ENCODE data around the gene MGAT3.
A peak's percentile ranks its signal among the peaks of the same experiment; 100 is the strongest.

Gene MGAT3

DNA sequence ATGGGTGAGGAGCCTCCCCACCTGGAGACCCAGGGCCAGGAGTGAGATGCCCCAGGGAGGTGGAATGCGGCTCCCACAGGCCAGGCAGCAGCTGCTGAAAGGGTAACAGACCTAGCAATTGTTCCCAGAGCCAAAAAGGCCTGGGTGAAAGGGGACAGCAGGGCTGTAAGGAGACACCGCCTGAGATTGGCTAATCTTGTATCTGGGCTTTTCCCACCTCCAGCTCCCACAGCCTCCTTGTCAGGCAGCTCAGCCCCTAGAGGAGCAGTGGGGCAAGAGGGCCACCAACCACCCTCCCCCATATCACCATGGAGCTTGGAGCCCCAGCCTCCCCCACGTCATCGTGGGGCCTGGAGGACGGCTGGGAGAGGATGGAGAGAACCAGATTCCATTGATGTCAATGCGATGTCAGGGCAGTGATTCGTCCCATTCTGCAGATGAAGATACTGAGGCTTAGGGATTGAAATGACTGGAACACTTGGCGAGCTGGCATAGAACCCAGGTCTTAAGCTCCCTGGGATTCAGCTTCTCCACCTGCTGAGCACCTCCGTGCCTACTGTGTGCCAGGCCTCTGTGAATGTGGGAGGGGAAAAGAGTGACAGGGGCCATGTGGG is 2.9 kb upstream of the MGAT3 start:
- no peak for DNase-seq

DNA sequence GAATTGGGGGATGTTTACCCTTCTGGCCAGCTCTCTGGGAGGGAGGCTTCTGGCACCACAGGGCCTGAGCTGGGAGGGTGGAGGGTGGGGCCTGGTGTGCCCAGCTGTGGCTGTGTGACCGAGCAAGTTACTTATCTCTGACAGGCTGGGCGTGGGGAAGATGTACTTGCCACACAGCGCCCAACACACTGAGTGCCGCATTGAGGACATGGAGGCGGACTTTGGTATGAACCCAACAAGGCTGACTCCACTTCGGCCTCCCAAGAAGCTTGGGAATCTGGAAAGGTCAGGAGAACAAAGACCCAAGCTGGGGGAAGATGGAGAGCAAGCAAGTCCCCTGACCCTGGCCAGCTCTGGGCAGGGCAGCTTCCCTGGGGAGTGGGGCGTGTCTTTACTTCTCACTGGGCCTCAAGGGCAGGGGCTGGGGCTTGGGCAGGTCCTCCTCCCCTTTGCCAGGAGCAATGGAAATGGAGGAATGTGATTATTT is 2.4 kb upstream of the MGAT3 start:
- DNase-seq = no peak

DNA sequence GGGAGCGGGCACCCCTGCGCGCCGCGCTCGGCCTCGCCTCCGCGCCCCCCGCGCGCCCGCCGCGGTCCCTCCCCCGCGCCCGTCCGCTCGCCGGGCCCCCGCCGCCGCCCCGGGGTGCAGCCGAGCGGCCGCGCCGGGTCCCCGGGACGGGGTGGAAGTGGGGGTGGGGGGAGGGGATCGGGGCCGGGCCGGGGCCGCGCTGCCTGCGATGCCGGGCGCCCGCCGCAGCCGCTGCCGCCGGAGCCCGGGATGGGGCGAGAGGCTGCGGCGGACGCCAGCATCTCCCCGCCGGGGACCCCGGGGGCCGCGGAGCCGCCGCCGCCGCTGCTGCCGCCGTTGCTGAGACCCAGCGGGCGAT is 365 bp downstream of the MGAT3 start:
- no peak for DNase-seq

DNA sequence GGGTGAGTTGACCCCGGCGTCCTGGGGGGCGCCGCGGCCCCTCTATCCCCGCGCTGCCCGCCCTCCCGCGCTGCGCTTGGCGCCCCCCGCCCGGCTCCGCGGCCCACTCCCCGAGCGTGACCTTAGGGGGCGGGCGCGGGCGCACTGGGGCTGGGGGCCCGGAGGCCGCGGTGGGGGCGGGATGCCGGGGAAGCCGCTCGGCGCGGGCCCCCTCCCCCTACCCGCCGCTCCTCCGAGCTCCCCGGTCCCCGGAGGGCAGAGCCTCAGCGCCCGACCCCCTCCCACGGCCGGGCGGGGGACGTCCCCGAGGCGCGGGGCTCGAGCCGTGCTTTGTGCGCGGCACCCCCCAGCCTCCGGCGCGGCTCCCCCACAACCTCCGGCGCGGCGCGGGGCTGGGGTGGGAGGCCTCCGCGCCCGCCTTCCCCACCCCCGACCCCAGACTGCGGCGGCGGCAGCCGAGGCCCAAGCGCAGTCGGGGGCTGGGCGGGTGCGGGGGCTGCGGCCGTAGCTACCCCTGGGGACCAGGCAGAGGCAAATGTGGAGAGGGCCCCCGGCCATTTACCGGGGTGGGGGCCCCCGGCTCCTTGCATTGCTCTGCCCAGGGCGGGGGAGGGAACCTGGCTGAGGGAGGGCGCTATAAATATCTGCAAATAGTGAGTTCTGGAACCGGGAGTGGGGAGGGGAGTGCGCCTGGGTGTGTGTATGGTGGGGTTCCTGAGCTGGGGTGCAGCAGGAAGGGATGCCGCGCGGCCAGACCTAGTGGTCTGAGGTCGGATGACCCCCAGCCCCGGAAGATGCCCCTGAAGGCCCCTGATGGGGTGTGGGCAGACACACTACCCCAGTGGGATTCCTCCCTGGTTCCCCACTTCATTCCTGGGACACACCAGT is 988 bp downstream of the MGAT3 start:
- DNase-seq = peak in 2 of 3 experiments; percentile 31 to 37

DNA sequence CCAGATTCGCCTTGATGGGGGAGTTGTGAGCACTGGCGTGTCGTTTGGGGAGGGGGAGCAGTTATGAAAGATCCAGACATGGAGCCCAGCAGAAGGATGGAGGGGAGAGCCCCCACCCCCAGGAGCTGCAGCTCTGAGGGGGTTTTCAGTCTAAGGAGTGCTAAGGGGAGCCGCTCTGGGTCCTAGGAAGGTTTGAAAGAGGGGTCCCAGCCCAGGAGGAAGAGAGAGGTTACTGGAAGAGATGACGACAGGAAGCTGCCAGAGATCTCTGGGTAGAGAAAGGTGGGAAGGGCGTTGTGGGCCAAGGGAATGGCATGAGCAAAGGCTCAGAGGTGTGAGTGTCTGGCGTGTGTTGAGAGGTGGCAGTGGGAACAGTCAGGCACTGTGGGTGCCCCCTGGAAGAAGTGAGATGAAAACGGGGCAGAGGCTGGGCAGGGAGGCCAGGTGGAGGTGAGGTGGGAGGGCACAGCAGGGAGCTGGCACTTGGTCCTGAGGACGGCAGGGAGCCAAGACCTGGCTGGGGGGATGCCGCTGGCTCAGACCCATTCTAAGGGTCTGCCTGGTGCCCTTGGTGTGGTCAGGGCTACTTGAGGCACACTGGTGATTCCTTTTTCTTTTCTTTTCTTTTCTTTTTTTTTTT is 1.8 kb downstream of the MGAT3 start:
- DNase-seq = no peak

DNA sequence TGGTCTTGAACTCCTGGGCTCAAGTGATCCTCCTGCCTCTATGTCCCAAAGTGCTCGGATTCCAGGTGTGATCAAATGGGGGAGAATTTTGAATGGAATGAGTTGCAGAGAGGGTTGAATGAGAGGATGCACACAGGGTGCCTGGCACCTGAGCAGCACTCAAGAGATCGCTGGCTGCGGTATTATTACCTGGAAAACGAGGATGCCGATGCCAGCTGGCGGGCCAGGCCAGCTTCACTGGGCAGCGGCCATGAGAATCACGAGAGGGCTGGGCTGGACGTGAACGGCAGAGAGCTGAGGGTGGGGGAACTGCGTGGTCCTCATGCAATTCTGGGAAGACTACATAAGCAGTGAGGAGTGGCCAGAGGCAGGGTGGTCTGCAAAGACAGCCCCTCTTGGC is 2.9 kb downstream of the MGAT3 start:
- DNase-seq = no peak

DNA sequence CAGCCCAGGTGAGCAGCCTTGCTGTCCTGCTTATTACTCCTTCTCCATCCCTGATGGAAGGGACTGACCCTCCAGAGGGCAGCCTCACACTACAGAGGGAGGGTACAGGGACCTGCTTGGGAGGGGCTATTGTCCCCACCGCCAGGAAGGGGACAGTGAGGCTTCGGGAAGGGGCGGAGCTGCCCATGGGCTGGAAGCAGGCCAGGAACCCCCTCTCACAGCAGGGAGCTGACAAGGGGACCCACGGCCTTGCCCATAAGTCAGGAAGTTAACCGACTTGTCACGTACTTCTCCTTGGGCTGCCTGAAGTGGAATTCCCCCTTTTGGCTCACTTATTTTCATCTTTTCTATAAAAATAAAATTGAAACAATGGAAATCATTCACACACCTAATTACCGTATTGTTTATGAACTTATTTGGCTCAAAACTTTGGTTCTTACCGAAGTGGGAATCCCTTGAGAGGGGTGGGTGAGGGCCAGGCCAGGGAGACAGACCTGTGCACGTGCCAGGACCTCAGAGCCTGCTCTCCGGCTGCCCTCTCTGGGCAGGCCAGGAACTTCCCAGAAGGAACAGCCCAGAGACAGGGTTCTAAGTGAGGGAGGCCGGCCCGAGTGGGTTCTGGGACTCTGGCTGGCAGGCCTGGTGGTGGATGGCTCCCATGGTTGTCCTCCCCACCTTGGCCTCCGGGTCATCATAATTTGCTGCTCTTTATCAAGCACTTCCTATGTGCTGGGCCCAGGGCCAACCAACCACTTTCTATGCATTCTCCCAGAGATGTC is 5.8 kb downstream of the MGAT3 start:
- DNase-seq = no peak

DNA sequence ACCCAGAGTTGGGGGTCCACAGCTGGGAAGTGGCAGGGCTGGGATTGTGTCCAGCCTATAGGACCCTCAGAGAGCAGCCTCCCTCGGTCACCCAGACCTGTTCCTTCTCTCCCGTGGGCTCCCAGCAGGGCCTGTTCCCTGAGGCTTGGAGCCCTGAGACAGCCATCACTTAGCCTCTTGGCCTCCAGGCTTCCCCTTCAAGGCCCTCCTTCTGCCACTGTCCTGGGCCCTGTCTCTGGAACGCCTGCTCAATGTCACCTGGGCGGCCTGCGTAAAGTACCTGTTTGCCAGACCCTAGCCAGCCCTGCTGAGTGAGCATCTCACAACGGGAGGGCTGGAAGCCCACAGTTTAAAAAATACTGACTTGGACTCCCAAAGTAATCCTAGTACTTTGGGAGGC is 6.5 kb downstream of the MGAT3 start:
- no peak for DNase-seq

DNA sequence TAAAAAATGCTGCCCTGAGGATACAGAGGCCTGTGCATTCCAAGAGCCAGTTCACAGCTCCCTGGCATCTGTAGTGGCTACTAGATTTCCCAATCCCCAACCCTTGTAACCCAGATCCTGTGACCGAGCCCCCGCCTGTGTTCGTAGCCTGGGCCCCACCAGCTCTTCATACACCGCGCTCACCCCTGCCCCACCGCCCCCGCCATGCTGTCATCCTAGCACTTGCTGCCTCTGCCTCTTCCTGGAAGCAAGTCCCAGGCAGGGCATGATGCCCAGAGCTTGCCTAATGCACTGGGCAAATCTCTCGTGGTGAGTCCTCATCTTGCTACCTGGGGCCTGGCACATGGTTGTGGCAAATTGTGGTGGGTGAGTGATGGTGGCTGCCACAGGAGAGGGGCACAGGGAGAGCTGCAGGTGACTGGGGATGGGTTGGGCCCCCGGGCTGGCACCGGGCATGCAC is 7.1 kb downstream of the MGAT3 start:
- DNase-seq = no peak

DNA sequence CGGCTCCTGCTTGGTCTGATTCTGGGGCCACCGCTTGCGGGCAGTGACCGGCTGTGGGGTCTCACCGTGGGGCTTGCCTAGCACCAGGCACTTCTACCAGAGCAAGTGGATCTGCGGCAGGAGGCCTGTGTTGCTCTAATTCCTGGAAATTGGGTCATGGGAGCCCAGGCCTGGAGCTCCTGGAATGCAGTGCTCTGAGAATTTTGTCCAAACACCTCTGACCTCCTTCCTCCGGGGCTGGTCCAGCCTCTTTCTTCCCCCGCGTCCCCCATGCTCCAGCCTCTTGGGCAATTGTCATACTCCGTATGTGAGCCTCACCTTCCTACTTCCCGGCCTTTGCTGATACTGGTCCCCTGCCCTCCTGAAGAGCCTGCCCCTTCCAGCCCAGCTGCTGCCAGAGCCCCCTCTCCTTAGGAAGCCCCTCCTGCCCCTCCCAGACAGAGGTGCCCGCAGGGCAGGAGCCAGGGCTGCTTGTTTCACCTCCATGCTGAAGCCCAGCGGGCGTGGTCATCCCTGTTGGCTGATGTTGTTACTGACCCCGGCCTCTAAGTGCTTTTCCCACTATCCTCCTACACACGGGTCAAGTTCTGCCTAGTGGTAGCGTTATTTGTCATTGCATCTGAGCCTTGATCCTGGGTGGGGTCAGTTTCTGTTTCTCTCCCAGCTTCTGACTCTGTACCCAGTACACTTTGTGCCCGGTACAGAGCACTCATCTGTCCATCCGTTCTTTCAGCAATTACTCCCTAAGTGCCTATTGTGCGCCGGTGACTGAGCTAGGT is 9.6 kb downstream of the MGAT3 start:
- DNase-seq = no peak

DNA sequence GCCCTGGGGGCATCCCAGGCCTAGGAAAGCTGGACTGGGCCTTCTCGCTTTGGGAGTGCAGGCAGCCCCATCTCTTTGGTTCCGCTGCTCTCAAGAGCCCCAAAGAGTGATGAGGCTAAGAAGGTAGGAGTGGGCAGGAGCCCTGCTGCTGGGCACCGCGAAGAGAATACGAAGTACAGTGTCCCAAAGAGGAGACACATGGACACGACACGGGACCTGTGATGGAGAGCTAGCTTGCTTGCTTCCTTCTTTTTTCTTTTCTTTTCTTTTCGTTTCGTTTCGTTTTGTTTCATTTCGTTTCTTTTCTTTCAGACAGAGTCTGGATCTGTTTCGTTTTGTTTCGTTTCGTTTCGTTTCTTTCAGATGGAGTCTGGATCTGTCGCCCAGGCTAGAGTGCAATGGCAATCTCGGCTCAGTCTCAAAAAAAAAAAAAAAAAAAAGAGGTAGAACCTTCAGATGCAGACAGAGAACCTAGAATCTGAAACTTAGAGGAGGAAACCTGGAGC is 10.6 kb downstream of the MGAT3 start:
- DNase-seq = no peak

DNA sequence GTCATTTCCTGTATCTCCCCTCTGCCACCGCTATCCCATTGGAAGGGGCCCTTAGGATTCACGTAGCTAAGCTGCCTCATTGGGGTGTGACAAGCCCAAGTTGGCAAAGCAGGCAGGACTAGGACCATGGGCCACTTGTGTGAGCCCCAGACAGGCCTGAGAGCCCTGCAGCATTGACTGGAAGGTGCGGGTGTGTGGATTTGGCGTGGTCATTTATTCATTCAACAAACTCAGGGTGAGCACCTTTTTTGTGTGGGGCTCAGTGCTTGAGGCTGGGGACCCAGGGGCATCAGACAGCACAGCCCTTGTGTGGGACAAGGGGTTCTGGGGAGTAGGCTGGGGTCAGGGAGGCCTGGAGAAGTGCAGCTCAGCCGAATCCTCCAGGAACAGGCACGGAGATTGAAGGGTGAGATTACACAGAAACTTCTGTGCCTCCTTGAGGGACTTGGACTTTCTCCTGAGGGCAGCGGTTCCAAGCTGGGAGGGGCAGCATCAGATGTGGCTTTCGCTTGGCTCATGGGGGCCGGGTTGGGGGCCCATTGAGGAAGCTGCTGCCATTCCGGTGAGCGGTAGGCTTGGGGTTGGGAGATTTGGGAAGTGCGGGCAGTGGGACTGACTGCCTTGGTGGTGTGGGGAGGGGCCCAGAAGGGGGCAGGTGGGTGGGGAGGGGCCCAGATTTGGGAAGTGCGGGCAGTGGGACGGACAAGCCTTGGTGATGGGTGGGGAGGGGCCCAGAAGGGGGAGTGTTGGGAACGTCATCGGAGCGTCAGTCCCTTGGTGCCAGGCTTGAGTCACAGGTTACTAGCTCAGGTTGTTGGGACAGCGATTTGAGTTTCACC is 11.9 kb downstream of the MGAT3 start:
- DNase-seq = no peak

DNA sequence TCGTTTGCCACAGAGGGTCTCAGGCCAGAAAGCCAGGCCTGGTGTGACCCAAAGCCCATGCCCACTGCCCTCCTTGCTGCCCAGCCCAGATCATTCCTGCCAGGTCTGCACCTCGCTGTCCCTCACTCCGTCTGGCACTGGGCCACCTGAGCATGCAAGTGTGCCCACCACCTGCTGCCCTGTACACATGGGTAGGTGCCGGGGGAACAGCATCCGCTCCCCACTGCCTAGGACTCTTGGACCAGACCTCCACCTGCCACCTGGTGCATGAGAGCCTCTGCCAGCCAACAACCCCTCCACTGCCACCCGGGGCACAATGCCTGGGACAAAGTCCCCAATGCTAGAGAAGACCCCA is 12.5 kb downstream of the MGAT3 start:
- peak in 2 of 3 experiments; percentile 30 to 53 for DNase-seq

DNA sequence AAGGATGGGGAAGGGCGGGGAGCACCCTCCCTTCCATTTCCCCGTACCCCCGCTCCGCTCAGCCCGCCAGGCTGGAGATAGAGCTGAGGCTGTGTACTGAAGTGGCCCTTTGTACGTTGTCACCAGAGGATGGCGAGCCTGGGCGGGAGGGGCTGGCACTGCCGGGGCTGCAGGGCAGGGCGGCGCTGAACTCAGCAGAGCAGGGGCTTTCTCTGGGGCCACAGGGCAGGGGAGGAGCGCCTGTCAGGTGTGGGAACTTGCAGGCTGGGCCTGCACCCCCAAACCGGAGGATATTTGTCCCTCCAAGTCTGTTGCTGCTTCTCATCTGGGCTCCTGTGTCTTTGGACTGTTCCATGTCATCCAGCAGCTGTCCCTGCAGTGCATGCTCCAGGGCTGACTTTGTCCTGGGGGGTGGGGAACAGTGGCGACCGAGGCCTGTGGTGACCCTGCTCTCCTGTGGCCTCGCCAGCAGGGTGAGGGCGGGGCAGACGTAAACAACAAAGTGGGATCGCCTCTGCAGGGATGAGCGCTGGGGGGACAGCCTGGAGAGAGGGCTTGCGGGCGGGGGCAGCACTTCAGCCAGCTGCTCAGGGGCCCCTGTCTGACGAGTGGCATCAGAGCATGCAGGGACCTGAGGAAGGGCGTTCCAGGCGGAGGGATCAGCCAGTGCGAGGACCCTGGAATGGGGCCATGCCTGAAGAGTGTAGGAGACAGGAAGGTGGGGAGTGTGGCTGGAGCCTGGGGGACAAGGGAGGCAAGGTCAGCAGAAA is 13.1 kb downstream of the MGAT3 start:
- DNase-seq = peak; percentile 45 to 64 (median 45)

DNA sequence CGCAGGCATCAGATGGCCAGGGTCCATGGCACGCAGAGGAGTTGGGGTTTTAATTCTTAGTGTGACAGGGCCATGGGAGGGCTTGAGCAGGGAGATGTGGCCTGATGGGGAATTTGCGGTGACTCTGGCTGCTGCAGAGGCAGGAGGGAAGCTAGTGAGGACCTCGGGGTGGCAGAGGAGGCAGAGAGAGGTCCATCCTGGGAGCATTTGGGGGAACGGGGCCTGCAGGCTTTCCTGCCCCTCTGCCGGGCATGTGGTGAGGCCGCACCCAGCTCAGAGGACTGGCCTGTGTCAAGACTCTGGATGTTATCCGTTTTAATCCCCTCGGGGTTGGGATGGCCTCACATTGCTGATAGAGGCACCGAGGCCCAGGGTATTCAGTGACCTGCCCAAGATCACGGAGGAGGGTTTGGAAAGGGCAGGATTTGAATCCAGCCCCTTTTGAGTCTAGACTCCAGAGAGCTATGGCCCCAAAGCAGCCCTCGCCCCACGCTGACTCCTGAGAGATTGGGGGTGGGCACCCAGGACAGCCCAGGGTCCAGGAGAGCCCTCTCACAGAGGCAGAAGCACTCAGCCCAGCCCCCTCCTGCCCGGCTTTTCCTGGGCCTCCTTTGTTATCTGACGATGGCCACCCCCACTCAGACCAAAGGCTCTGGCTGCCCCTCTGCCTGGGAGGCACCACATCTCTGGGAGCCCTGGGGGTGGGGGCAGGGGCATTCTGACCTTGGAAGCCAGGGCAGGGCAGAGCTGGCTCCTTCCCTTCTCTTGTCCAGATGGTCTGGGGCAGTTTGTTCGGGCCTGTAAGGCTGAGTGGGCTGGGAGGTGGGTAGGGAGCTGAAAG is 13.9 kb downstream of the MGAT3 start:
- no peak for DNase-seq

DNA sequence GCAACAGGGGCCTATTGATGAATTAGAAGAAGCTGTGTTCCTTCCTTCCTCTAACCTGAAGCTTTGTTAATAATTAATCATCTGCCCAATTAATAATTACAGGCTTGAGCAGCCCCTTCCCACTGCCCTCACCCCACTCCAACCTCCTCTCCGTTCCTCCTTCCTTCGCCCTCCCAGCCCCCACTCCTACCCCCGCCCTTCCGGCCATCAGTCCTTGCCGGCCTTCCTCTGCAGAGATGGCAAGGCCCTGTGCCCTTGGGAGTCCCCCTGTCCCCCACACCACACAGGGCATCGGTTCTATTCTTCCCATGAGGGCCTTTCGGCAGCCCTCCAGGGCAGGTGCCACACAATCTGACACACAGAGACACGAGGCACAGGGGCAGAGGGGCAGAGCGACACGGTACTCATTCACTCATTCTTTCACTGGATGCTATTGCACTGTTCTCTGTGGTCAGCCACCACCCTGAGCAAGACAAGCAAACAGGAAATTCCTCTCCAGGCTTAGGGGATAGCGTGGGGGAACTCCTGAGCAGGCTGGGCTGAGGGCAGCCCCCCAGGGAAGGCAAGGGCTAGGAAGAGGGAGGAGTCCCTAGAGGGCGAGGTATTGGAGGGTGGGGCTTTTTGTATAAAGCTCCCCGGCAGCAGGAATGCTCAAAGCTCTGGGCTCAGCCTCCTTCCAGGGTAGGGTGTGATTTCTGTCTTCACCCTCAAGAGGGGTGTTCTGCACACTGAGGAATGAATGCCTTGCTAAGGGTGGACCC is 14.7 kb downstream of the MGAT3 start:
- DNase-seq = no peak

DNA sequence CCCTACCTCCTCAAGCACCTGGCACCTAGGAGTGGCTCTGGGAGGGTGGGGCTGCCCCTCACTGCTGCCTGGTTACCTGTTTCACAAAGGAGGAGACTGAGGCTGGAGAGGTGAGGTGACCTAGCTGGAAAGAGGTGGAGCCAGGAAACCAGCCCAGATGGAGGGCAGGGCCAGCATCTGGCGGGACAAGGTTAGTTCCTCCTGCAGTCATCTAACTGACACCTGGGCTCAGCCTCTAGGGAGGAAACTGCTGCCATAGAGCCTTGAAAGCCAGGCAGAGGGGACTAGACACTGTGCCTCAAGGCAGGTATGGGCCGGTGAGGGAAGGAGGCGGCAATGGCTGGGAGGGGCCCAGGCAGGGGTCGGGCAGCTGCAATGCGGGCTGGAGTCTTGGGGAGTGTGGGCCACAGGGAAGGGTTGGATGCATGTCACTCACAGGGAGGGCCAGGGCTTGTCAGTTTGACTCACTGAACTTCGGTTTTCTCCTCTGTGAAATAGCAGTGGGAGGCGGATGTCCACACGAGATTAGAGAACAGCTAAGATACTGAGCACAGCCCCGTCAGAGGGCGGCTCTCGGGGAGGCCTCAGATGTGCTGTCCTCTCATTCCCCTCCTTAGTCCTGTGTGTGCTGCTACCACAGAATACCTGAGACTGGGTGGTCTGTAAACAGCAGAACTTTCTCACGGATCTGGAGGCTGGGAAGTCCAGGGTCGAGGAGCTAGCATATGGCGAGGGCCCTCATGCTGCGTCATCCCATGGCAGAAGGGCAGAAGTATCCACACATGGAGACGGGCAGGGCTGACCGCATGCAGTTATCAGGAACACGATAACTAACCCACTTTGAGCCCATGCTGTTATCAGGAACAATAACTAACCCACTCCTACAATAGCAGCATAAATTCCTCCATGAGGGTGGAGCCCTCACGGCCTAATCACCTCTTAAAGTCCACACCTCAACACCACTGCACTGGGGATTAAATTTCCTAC is 16.1 kb downstream of the MGAT3 start:
- DNase-seq = peak; percentile 27 to 69 (median 55)
